Tibial nerve (tissue), 4 donors: Measurements from ENCODE around the gene SDK1. TPM values are rescaled to one million over a fixed set of nuclear protein-coding genes. Genes with fewer than 3 reads are reported as not detected.

Experiments
- DNase-seq, 2 donors: peaks; one replicate each; pipeline ENCODE4 v3.0.0-alpha.2; 2019; ENCODE audit warnings: low spot score in 2 of 2
- H3K27ac ChIP-seq, 4 donors: fragments of 200-600 bp; sonication (generic) in 3 of 4; one replicate each; pipeline ENCODE4 v1.5.1; 2017 to 2019; ENCODE audit warnings: mild to moderate bottlenecking in 1 of 4
- H3K27me3 ChIP-seq, 2 donors: fragments of 200-600 bp; sonication (generic) in 1 of 2; one replicate each; pipeline versions ENCODE4 v1.5.1 to v1.6.0; 2017 to 2019
- H3K36me3 ChIP-seq, 3 donors: fragments of 200-600 bp; sonication (generic); one replicate each; pipeline ENCODE4 v1.5.1; 2018 to 2019
- H3K4me1 ChIP-seq, 4 donors: fragments of 200-600 bp; sonication (generic) in 3 of 4; one replicate each; pipeline ENCODE4 v1.5.1; 2017 to 2019
- H3K4me3 ChIP-seq, 4 donors: fragments of 200-600 bp; sonication (generic) in 3 of 4; one replicate each; pipeline ENCODE4 v1.5.1; 2017 to 2019; ENCODE audit warnings: mild to moderate bottlenecking in 1 of 4, moderate library complexity in 1 of 4
- H3K9me3 ChIP-seq, 4 donors: fragments of 200-600 bp; sonication (generic) in 3 of 4; one replicate each; pipeline ENCODE4 v1.5.1; 2017 to 2019
- EP300 ChIP-seq, 2 donors: sonication (generic); formaldehyde crosslinking; IDR thresholded peaks; one replicate each; pipeline ENCODE4 v1.6.1; 2017; ENCODE audit warnings: antibody characterized with exemption in 2 of 2, mild to moderate bottlenecking in 1 of 2
- POLR2A ChIP-seq, 2 donors: fragments of 450-650 bp; IDR thresholded peaks; one replicate each; pipeline ENCODE4 v1.6.1; 2017; ENCODE audit warnings: antibody characterized with exemption in 2 of 2, mild to moderate bottlenecking in 2 of 2, moderate library complexity in 2 of 2
- WGBS, 2 donors: methylation state at CpG; one replicate each; pipeline ENCODE4 v1.1.5; 2018; 5-methylcytosine and 5-hydroxymethylcytosine counted together
- total RNA-seq, 4 donors: library from RNA; depleted of rRNA; stranded (reverse); fragments of >200 nt; gene quantifications; one replicate each; pipeline ENCODE4 v1.1.0, GENCODE V29; 2016
- TF ChIP-seq, protein P1 (sequence below), 5 experiments: fragments of 200-600 bp in 3 of 5; fragments of 450-650 bp in 2 of 5; sonication (generic) in 3 of 5; IDR thresholded peaks; one replicate each; pipeline ENCODE4 v1.5.1; 2016 to 2019; ENCODE audit warnings: antibody characterized with exemption in 5 of 5, mild to moderate bottlenecking in 3 of 5, moderate library complexity in 2 of 5

The SDK1 gene
- total RNA-seq, 4 donors from 2014 or later: 8.2 to 16.2 (median 12.9) TPM

DNA sequence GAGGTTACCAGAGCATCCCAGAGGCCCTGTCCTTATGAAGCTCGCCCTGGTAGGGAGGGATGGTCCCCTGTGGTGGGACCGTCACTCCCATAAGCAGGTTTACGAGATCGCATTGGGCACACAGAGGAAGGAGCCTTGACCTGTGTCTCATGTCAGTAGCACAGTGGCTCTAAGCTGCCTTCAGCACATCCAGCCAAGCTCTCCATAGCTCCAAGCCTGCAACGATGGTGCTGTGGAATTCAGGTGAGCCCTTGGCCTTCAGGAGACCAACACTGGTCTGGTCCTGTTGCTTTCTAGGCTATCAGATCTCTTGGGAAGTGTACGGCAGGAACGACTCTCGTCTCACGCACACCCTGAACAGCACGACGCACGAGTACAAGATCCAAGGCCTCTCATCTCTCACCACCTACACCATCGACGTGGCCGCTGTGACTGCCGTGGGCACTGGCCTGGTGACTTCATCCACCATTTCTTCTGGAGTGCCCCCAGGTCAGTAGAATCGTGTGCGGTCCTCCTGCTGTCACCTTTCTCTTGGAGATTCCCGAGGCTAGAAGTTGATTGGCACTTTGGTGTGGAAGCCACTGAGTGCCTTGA, 775.7 kb downstream of the SDK1 start:
- Histone ChIP-seq H3K27ac (no peak overlapping the region), H3K36me3 (peaks cover 0 to 9% (median 0%) of the 10 kb centered on the region in 3 donors), H3K4me3 (no peak overlapping the region), H3K9me3 (no peaks in the 10 kb centered on the region), H3K27me3 (no peaks in the 10 kb centered on the region), H3K4me1 (no peaks in the 10 kb centered on the region)
- TF ChIP-seq POLR2A (IDR thresholded peaks at IDR 0.05) (no peak), EP300 (IDR thresholded peaks at IDR 0.05) (no peak)
- TF ChIP-seq, protein P1, sequence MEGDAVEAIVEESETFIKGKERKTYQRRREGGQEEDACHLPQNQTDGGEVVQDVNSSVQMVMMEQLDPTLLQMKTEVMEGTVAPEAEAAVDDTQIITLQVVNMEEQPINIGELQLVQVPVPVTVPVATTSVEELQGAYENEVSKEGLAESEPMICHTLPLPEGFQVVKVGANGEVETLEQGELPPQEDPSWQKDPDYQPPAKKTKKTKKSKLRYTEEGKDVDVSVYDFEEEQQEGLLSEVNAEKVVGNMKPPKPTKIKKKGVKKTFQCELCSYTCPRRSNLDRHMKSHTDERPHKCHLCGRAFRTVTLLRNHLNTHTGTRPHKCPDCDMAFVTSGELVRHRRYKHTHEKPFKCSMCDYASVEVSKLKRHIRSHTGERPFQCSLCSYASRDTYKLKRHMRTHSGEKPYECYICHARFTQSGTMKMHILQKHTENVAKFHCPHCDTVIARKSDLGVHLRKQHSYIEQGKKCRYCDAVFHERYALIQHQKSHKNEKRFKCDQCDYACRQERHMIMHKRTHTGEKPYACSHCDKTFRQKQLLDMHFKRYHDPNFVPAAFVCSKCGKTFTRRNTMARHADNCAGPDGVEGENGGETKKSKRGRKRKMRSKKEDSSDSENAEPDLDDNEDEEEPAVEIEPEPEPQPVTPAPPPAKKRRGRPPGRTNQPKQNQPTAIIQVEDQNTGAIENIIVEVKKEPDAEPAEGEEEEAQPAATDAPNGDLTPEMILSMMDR (IDR thresholded peaks at IDR 0.05): no peak
- DNase-seq: no peak
- 85 to 86% methylated on average over 18 to 19 of the region's 19 CpGs for WGBS, 2 donors

DNA sequence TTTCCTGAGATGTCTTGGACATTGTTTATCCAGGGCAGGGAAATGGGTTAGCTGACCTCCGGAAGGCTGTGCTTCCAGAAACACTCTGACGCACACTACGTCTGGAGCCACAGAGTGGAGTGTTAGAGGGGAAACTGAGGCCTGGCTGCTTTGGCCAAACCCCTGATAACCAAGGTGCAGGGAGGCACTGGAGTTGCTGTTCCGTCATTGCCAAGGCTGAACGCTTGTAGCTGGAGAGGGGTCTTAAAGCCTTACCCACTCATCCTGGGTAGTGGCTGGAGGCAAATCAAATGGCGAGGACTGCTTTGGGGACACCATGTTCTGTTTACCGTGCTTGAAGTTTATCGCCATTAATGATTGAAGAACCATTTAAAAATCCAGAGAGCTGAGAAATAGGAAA, 776.9 kb downstream of the SDK1 start:
- Histone ChIP-seq H3K4me1 (no peaks in the 10 kb centered on the region), H3K27me3 (no peaks in the 10 kb centered on the region), H3K9me3 (no peaks in the 10 kb centered on the region), H3K27ac (no peak overlapping the region), H3K36me3 (peaks cover 0 to 9% (median 0%) of the 10 kb centered on the region in 3 donors), H3K4me3 (no peak overlapping the region)
- no peak for TF ChIP-seq POLR2A (IDR thresholded peaks at IDR 0.05)
- TF ChIP-seq, protein P1 (IDR thresholded peaks at IDR 0.05): no peak
- no peak for TF ChIP-seq EP300 (IDR thresholded peaks at IDR 0.05)
- 96 to 97% methylated on average over 8 of the region's 8 CpGs for WGBS, 2 donors
- DNase-seq: no peak

DNA sequence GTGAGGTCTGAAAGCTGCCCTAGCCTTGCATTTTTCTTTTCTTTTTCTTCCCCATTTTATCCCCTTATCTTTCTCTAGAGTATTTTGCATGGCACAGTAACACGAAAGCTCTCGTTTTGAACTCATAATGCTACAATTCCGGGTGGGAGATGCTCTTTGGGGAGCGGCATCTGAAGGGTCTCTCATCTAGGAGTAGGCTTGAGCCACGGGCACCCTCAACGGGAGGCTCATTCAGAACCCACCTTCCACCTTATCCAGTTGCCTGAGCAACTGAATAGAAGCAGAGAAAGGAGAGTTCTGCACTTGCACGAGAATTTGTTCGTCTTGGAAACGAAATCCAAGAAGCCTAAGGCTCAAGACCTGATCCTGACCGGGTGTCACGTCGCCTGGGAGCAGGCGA, 777.5 kb downstream of the SDK1 start:
- H3K4me3 ChIP-seq: no peak overlapping the region
- no peak for TF ChIP-seq EP300 (IDR thresholded peaks at IDR 0.05)
- TF ChIP-seq POLR2A (IDR thresholded peaks at IDR 0.05): no peak
- TF ChIP-seq, protein P1 (IDR thresholded peaks at IDR 0.05): no peak
- no peak overlapping the region for H3K27ac ChIP-seq
- H3K36me3 ChIP-seq: peaks cover 0 to 9% (median 0%) of the 10 kb centered on the region in 3 donors
- no peaks in the 10 kb centered on the region for H3K4me1 ChIP-seq
- H3K27me3 ChIP-seq: no peaks in the 10 kb centered on the region
- DNase-seq: no peak
- WGBS, 2 donors: 93 to 95% methylated on average over 13 of the region's 13 CpGs
- no peaks in the 10 kb centered on the region for H3K9me3 ChIP-seq

DNA sequence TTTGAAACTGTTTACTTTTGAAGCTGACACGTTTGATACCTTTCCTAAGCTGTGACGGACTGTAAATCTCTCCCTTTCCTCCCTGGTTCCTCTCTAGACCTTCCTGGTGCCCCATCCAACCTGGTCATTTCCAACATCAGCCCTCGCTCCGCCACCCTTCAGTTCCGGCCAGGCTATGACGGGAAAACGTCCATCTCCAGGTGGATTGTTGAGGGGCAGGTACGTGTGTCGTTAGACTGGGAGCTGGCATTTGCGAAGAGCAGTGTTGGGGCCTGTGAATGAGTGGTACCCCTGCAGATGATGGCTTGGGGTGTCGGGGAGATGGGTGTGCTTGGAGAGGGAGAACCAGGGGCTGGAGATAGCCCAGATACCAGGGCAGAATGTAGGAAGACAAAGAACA, 778.3 kb downstream of the SDK1 start:
- no peaks in the 10 kb centered on the region for H3K9me3 ChIP-seq
- no peak overlapping the region for H3K4me3 ChIP-seq
- no peaks in the 10 kb centered on the region for H3K27me3 ChIP-seq
- no peak for DNase-seq
- H3K4me1 ChIP-seq: no peaks in the 10 kb centered on the region
- no peak for TF ChIP-seq POLR2A (IDR thresholded peaks at IDR 0.05)
- TF ChIP-seq EP300 (IDR thresholded peaks at IDR 0.05): no peak
- TF ChIP-seq, protein P1 (IDR thresholded peaks at IDR 0.05): no peak
- H3K27ac ChIP-seq: no peak overlapping the region
- WGBS, 2 donors: 92 to 96% methylated on average over 11 of the region's 11 CpGs
- peaks cover 0 to 9% (median 0%) of the 10 kb centered on the region in 3 donors for H3K36me3 ChIP-seq

DNA sequence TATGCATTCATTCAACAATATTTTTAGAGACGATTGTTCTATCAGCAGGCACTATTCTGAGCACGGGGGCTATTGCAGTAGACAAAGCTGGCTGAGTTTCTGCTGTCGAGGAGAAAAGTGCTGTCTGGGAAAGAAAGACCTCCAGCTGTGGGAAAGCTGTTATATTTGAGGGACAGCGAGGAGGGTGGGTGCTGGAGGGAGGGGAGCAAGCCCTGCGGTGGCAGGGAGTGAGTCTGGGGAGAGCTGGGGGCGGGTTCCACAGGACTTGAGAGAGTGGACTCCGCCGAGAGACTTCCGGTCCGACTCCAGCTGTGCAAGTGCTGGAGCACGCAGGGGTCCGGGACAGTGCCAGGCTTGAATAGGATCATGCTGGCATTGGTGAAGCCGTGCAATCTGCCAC, 778.9 kb downstream of the SDK1 start:
- H3K9me3 ChIP-seq: no peaks in the 10 kb centered on the region
- H3K4me1 ChIP-seq: no peaks in the 10 kb centered on the region
- no peaks in the 10 kb centered on the region for H3K27me3 ChIP-seq
- H3K36me3 ChIP-seq: peaks cover 0 to 9% (median 0%) of the 10 kb centered on the region in 3 donors
- no peak for DNase-seq
- H3K27ac ChIP-seq: no peak overlapping the region
- TF ChIP-seq, protein P1 (IDR thresholded peaks at IDR 0.05): no peak
- no peak for TF ChIP-seq POLR2A (IDR thresholded peaks at IDR 0.05)
- TF ChIP-seq EP300 (IDR thresholded peaks at IDR 0.05): no peak
- 71 to 74% methylated on average over 13 of the region's 13 CpGs for WGBS, 2 donors
- no peak overlapping the region for H3K4me3 ChIP-seq
